ENCODE results near the gene JPH4. TPM values are rescaled to one million over a fixed set of nuclear protein-coding genes. Genes with fewer than 3 reads are reported as not detected.

The JPH4 gene
- total and polyA plus RNA-seq, 2 of the 8 experiments (the other 6 are each of a cell fraction or from before 2014, with no cell fraction given): 23.9 to 46.7 TPM

GRCh38 chr14:23545740-23546365 is 32.7 kb downstream of the JPH4 start:
- no peak overlapping the region for H3K23ac ChIP-seq (ENCODE audit: insufficient read length)
- peak overlapping the region; percentile 73; the same call in 1 of the 2 replicates for H2BK15ac ChIP-seq (ENCODE audit: low read length)
- CTCF ChIA-PET (ENCODE audit: partially characterized antibody): interaction anchor here (0.7 to 70.5 kb wide), 6 partner anchors 7 to 200 kb away, joined by 3 to 2092 read pairs (median 659); partner anchors contain the start of genes AP1G2, NGDN, THTPA and ZFHX2
- DNase-seq (ENCODE audit: low read depth in 1 of 2, low spot score in 2 of 2) (no peak), FAIRE-seq (no peak)
- peaks cover 25% of the 10 kb centered on the region for H3K79me1 ChIP-seq (ENCODE audit: low read depth, low read length)
- peak overlapping the region; percentile 96 for H2AK5ac ChIP-seq (ENCODE audit: low read depth, low read length)
- H2BK20ac ChIP-seq (ENCODE audit: low read length): peak overlapping the region; percentile 92
- WGBS, 2 experiments (ENCODE audit: extremely low coverage in 1 of 2, insufficient coverage in 1 of 2, insufficient read length in 1 of 2, insufficient replicate concordance in 2 of 2, low coverage in 1 of 2, low lambda C conversion rate in 2 of 2, missing lambda C conversion rate in 1 of 2): 86% methylated on average over 4 of the region's 4 CpGs; no CpG with 5 or more reads in 1 of the 2 experiments
- peak overlapping the region; percentile 96 for H3K18ac ChIP-seq (ENCODE audit: extremely low read depth, low read length)
- peaks cover 0 to 16% (median 3%) of the 10 kb centered on the region in 4 experiments; a peak in 4 of 8 replicates for H3K36me3 ChIP-seq (ENCODE audit: control insufficient read depth in 2 of 4, insufficient read depth in 4 of 4, low read length in 3 of 4)
- H3K27ac ChIP-seq (ENCODE audit: low read depth, low read length): peak overlapping the region; percentile 80; the same call in 1 of the 2 replicates
- H3K4ac ChIP-seq (replicated peaks; ENCODE audit: insufficient read length, low read depth, low read length): peak overlapping the region; percentile 61
- H2AFZ ChIP-seq (ENCODE audit: low read length): no peak overlapping the region
- no peak overlapping the region for H3K56ac ChIP-seq (replicated peaks; ENCODE audit: insufficient read length, low read depth, low read length)
- peaks cover 37 to 64% (median 44%) of the 10 kb centered on the region in 4 experiments for H3K4me1 ChIP-seq (replicated peaks in 1 of 4; ENCODE audit: control insufficient read depth in 3 of 4, insufficient read depth in 4 of 4, low read length in 3 of 4)
- peak overlapping the region; percentile 97 for H2BK5ac ChIP-seq (ENCODE audit: low read depth, low read length)
- no peaks in the 10 kb centered on the region for H3K27me3 ChIP-seq (replicated peaks in 1 of 4; ENCODE audit: control insufficient read depth in 3 of 4, extremely low read depth in 1 of 4, insufficient read depth in 3 of 4, low read length in 3 of 4)
- peak overlapping the region in 1 of 4 experiments; percentile 19; a peak in 3 of 7 replicates for H3K9ac ChIP-seq (replicated peaks in 1 of 4; ENCODE audit: extremely low read depth in 1 of 4, low read depth in 3 of 4, low read length in 3 of 4)
- H4K8ac ChIP-seq (ENCODE audit: extremely low read depth, insufficient read depth, low read length): 0 out of 2 replicates have a peak overlapping the region, but pooled peaks have one; percentile 19
- peaks cover 18% of the 10 kb centered on the region for H3K23me2 ChIP-seq (ENCODE audit: low read depth, low read length)
- no peak overlapping the region for H3K14ac ChIP-seq (ENCODE audit: insufficient read length)
- H4K20me1 ChIP-seq (replicated peaks in 1 of 2; ENCODE audit: control insufficient read depth in 1 of 2, insufficient read depth in 2 of 2, low read length in 2 of 2): peaks cover 0 to 2% of the 10 kb centered on the region in 2 experiments
- H3K79me2 ChIP-seq (ENCODE audit: control insufficient read depth in 1 of 2, insufficient read depth in 2 of 2, low read length in 2 of 2): peaks cover 13 to 71% of the 10 kb centered on the region in 2 experiments; a peak in 3 of 4 replicates
- peak overlapping the region in 3 of 4 experiments; percentile 1 to 44 (median 15); a peak in 2 of 8 replicates for H3K4me3 ChIP-seq (ENCODE audit: extremely low read depth in 1 of 4, insufficient read depth in 2 of 4, low read depth in 3 of 4, low read length in 4 of 4)
- H3K9me3 ChIP-seq (ENCODE audit: insufficient read depth in 2 of 2, low read depth in 1 of 2, low read length in 1 of 2): no peaks in the 10 kb centered on the region
- peak overlapping the region; percentile 76 for H4K91ac ChIP-seq (replicated peaks; ENCODE audit: insufficient read length, low read length)
- H2BK120ac ChIP-seq (replicated peaks; ENCODE audit: low read depth, low read length): peak overlapping the region; percentile 18
- no peak overlapping the region for H4K5ac ChIP-seq (ENCODE audit: insufficient read length, low read depth, low read length)
- H3K4me2 ChIP-seq (ENCODE audit: insufficient read depth in 1 of 2, low read depth in 2 of 2, low read length in 2 of 2): peak overlapping the region; percentile 70 to 97
- peak overlapping the region; percentile 97 for H2BK12ac ChIP-seq (ENCODE audit: low read depth, low read length)
- POLR2A ChIA-PET (ENCODE audit: partially characterized antibody): interaction anchor here (31.9 to 52.7 kb wide), 3 partner anchors 2 to 67 kb away, joined by 944 to 1523 read pairs (median 1523); partner anchors contain the start of genes AP1G2, NGDN, THTPA and ZFHX2
- TF ChIP-seq JUN (IDR thresholded peaks at IDR 0.05; ENCODE audit: low read depth, low read length): no peak
- no peak for TF ChIP-seq CBX8 (IDR thresholded peaks at IDR 0.05; ENCODE audit: borderline replicate concordance, low read depth, low read length)
- TF ChIP-seq RBBP5 (IDR thresholded peaks at IDR 0.05; ENCODE audit: borderline replicate concordance, low read depth, low read length): no peak
- no peak for TF ChIP-seq JUND (IDR thresholded peaks at IDR 0.05; ENCODE audit: low read length)
- no peak for TF ChIP-seq CTCF (IDR thresholded peaks at IDR 0.05; ENCODE audit: control extremely low read depth in 1 of 3, insufficient read depth in 1 of 3, low read depth in 1 of 3, low read length in 3 of 3)
- no peak for TF ChIP-seq CBX5 (IDR thresholded peaks at IDR 0.05; ENCODE audit: low read depth, low read length)
- no peak for TF ChIP-seq SAP30 (IDR thresholded peaks at IDR 0.05; ENCODE audit: insufficient read depth, insufficient replicate concordance, low read length)
- no peak for TF ChIP-seq CEBPB (IDR thresholded peaks at IDR 0.05; ENCODE audit: low read depth, low read length)
- TF ChIP-seq TBP (IDR thresholded peaks at IDR 0.05; ENCODE audit: low read depth, low read length): no peak

All from H1 (cell line).